ENCODE measurements around the gene MICAL3.

DNA sequence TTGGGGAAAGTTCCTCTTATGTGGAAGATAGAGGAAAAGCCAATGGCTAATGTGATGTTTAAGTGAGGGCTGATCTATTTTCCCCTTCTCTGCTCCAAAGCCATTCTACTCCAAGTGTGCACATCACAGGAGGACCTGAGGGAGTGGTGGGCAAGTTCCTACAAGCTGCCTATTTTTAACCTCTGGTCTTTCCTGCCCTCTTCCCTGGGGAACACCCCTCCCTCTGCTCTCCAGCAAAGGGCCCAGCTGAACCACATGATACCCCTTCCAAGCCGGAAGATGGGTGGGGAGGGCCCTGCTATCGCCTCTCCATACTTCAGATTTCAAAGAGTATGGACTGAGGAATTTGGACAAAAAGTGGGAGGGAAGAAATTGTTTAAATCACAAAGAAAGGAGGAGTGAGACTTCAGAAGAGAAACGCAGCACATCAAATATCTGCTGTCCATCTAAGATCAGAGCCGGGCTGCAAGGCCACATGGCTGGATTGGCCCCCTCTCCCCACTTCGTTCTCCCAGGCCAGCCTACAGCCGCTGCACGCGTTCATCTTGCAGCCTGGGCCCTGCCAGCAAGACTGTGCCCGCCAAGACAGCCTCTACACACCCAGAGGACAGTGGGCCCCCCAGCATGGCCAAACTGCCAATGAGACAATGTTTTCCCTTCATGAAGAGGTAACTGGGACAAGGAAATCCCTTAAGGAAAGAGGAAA lies 77.5 kb downstream of the MICAL3 start:
- no peak for TF ChIP-seq POLR2AphosphoS5 (IDR thresholded peaks at IDR 0.05; ENCODE audit: low read depth, low read length)
- no peak for TF ChIP-seq SIN3A (IDR thresholded peaks at IDR 0.05; ENCODE audit: borderline replicate concordance, insufficient read depth, low read length)
- TF ChIP-seq, protein P1, sequence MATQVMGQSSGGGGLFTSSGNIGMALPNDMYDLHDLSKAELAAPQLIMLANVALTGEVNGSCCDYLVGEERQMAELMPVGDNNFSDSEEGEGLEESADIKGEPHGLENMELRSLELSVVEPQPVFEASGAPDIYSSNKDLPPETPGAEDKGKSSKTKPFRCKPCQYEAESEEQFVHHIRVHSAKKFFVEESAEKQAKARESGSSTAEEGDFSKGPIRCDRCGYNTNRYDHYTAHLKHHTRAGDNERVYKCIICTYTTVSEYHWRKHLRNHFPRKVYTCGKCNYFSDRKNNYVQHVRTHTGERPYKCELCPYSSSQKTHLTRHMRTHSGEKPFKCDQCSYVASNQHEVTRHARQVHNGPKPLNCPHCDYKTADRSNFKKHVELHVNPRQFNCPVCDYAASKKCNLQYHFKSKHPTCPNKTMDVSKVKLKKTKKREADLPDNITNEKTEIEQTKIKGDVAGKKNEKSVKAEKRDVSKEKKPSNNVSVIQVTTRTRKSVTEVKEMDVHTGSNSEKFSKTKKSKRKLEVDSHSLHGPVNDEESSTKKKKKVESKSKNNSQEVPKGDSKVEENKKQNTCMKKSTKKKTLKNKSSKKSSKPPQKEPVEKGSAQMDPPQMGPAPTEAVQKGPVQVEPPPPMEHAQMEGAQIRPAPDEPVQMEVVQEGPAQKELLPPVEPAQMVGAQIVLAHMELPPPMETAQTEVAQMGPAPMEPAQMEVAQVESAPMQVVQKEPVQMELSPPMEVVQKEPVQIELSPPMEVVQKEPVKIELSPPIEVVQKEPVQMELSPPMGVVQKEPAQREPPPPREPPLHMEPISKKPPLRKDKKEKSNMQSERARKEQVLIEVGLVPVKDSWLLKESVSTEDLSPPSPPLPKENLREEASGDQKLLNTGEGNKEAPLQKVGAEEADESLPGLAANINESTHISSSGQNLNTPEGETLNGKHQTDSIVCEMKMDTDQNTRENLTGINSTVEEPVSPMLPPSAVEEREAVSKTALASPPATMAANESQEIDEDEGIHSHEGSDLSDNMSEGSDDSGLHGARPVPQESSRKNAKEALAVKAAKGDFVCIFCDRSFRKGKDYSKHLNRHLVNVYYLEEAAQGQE (IDR thresholded peaks at IDR 0.05; ENCODE audit: insufficient read depth in 1 of 2, low read depth in 2 of 2, low read length in 2 of 2), result no peak

Measured in PFSK-1 (cell line).